Gastrocnemius medialis (tissue), 4 donors: ENCODE measurements around the gene USHBP1.

Source experiments
- CTCF ChIP-seq, 5 experiments: fragments of 450-650 bp in 3 of 5; fragments of 200-600 bp in 2 of 5; sonication (generic) in 2 of 5; IDR thresholded peaks in 4 of 5; conservative IDR thresholded peaks in 1 of 5; 1 replicate in 4 of 5; 2 replicates in 1 of 5; pipeline ENCODE4 v1.5.1; 2016 to 2019; ENCODE audit warnings: antibody characterized with exemption in 5 of 5, mild to moderate bottlenecking in 3 of 5, moderate library complexity in 3 of 5
- POLR2A ChIP-seq, 2 donors: fragments of 450-650 bp; IDR thresholded peaks; one replicate each; pipeline ENCODE4 v1.6.1; 2017; ENCODE audit warnings: antibody characterized with exemption in 2 of 2, mild to moderate bottlenecking in 2 of 2, moderate library complexity in 2 of 2

- TF ChIP-seq CTCF (IDR thresholded peaks at IDR 0.05 in 4 of 5, conservative IDR thresholded peaks at IDR 0.05 in 1 of 5) (no peak), POLR2A (IDR thresholded peaks at IDR 0.05) (no peak)
Measured at GRCh38 chr19:17305216-17305516, 40.6 kb upstream of the USHBP1 start.
